Femur (tissue), 1 donor: Measurements from ENCODE around the gene CTDP1.

Source experiments
- DNase-seq: peaks from one replicate; pipeline ENCODE4 v3.0.0-alpha.2; 2017

Gene CTDP1

GRCh38 chr18:79799619-79800370, 120.2 kb downstream of the CTDP1 start:
- no peak for DNase-seq

GRCh38 chr18:79800371-79801180, 121.0 kb downstream of the CTDP1 start:
- DNase-seq = no peak

- no peak for DNase-seq
Observed at GRCh38 chr18:79801217-79801616, 121.6 kb downstream of the CTDP1 start.

GRCh38 chr18:79801641-79802040, 122.0 kb downstream of the CTDP1 start:
- DNase-seq = no peak

GRCh38 chr18:79802298-79802697, 122.7 kb downstream of the CTDP1 start:
- no peak for DNase-seq

GRCh38 chr18:79803611-79804051, 124.0 kb downstream of the CTDP1 start:
- DNase-seq = no peak
